HEK293T (cell line): ENCODE measurements around the gene FABP2.

Experiments used
- CTCF ChIA-PET: fragments of 350-600 bp; formaldehyde crosslinking; extraction: SDS; loops from one replicate; lab custom pipeline; 2021; ENCODE audit warnings: antibody characterized with exemption, inconsistent platforms; lab: Yijun Ruan, JAX
- POLR2A ChIA-PET: fragments of 350-600 bp; formaldehyde crosslinking; extraction: SDS; loops from one replicate; lab custom pipeline; 2020; ENCODE audit warnings: antibody characterized with exemption, inconsistent platforms; lab: Yijun Ruan, JAX
- DNase-seq: peaks from one replicate; pipeline ENCODE4 v3.0.0; 2012; ENCODE audit warnings: mixed read lengths; ENCODE audit errors: extremely low spot score
- ARNT ChIP-seq: fragments of 450-650 bp; IDR thresholded peaks from 2 replicates; pipeline ENCODE4 v1.6.1; 2017; ENCODE audit warnings: mild to moderate bottlenecking
- BHLHE40 ChIP-seq: fragments of 450-650 bp; IDR thresholded peaks from 2 replicates; pipeline ENCODE4 v1.6.1; 2016; ENCODE audit warnings: mild to moderate bottlenecking, moderate library complexity, borderline replicate concordance
- CTBP1 ChIP-seq: fragments of 450-650 bp; IDR thresholded peaks from 2 replicates; pipeline ENCODE4 v1.6.1; 2016; ENCODE audit warnings: borderline replicate concordance
- ELF4 ChIP-seq: fragments of 450-650 bp; IDR thresholded peaks from 2 replicates; pipeline ENCODE4 v1.6.1; 2017; ENCODE audit warnings: antibody characterized with exemption
- FOXA1 ChIP-seq: fragments of 450-650 bp; IDR thresholded peaks from 2 replicates; pipeline ENCODE4 v1.6.1; 2016; ENCODE audit warnings: mild to moderate bottlenecking
- FOXK2 ChIP-seq: fragments of 450-650 bp; IDR thresholded peaks from 2 replicates; pipeline ENCODE4 v1.6.1; 2016; ENCODE audit warnings: mild to moderate bottlenecking
- FOXM1 ChIP-seq: fragments of 450-650 bp; IDR thresholded peaks from 2 replicates; pipeline ENCODE4 v1.6.1; 2017; ENCODE audit warnings: mild to moderate bottlenecking, borderline replicate concordance
- HDGF ChIP-seq: fragments of 450-650 bp; IDR thresholded peaks from 2 replicates; pipeline ENCODE4 v1.6.1; 2017; ENCODE audit warnings: antibody characterized with exemption, borderline replicate concordance
- L3MBTL2 ChIP-seq: fragments of 450-650 bp; conservative IDR thresholded peaks from 2 replicates; pipeline ENCODE4 v1.6.1; 2016; ENCODE audit warnings: mild to moderate bottlenecking
- LEF1 ChIP-seq: fragments of 450-650 bp; IDR thresholded peaks from 2 replicates; pipeline ENCODE4 v1.6.1; 2017; ENCODE audit warnings: mild to moderate bottlenecking, borderline replicate concordance
- NFRKB ChIP-seq: fragments of 450-650 bp; IDR thresholded peaks from 2 replicates; pipeline ENCODE4 v1.6.1; 2016; ENCODE audit warnings: mild to moderate bottlenecking, moderate library complexity
- SP1 ChIP-seq: fragments of 450-650 bp; IDR thresholded peaks from 2 replicates; pipeline ENCODE4 v1.6.1; 2017
- SUZ12 ChIP-seq: fragments of 450-650 bp; IDR thresholded peaks from 2 replicates; pipeline ENCODE4 v1.6.1; 2016; ENCODE audit warnings: mild to moderate bottlenecking
- TARDBP ChIP-seq: fragments of 450-650 bp; IDR thresholded peaks from 2 replicates; pipeline ENCODE4 v1.6.1; 2016
- ZNF384 ChIP-seq: fragments of 450-650 bp; IDR thresholded peaks from 2 replicates; pipeline ENCODE4 v1.6.1; 2016
- TF ChIP-seq, protein P1 (sequence below): fragments of 450-650 bp; IDR thresholded peaks from 2 replicates; pipeline ENCODE4 v1.6.1; 2016

The FABP2 gene

DNA sequence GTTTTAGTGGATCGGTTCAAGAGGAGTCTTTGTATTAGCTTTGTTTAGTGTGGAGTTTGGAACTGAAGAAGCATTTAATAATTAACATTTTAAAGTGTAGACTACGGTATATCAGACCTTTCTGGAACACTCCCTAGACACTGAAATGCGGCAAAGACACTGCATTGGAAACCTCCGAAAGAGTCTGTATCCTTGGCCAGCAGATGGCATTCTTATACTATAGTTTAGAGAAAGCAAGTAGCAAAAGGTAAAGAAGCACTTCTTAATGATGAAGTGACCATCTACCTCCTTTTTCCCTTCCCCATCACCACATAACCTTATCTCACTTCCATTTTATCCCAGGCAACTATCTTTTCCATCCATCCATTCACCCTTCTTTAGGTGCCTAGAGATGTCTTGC lies 7.6 kb downstream of the FABP2 start:
- POLR2A ChIA-PET: no interaction called here
- CTCF ChIA-PET: no interaction called here
- TF ChIP-seq ZNF384 (no peak), SP1 (no peak), FOXK2 (no peak), BHLHE40 (no peak), FOXA1 (no peak), ARNT (no peak), CTBP1 (no peak)
- TF ChIP-seq, protein P1, sequence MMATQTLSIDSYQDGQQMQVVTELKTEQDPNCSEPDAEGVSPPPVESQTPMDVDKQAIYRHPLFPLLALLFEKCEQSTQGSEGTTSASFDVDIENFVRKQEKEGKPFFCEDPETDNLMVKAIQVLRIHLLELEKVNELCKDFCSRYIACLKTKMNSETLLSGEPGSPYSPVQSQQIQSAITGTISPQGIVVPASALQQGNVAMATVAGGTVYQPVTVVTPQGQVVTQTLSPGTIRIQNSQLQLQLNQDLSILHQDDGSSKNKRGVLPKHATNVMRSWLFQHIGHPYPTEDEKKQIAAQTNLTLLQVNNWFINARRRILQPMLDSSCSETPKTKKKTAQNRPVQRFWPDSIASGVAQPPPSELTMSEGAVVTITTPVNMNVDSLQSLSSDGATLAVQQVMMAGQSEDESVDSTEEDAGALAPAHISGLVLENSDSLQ: no peak
- DNase-seq: peak; percentile 27

DNA sequence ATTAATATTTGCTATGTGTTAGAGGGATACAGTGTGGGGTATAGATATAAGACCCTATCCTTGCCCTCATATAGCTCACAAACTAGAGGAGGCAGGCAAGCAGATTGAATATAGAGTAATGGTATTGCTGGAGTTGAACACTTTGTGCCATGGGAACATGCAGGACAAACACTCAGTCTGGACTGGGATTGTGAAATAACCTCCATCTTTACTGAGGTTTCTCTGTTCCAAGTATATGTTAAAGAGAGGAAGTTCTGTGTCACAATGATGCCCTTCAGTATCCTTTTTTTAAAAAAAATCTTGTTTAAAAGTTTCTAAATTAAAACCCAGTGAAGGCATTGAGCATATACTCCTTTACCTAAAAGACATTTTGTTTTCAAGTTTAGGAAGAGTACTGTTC lies 8.7 kb downstream of the FABP2 start:
- ChIA-PET POLR2A (no interaction called here), CTCF (no interaction called here)
- TF ChIP-seq HDGF (no peak), ZNF384 (no peak), SUZ12 (no peak), SP1 (no peak), CTBP1 (no peak), TARDBP (no peak), BHLHE40 (no peak), NFRKB (no peak)
- TF ChIP-seq, protein P1: no peak
- DNase-seq: no peak

DNA sequence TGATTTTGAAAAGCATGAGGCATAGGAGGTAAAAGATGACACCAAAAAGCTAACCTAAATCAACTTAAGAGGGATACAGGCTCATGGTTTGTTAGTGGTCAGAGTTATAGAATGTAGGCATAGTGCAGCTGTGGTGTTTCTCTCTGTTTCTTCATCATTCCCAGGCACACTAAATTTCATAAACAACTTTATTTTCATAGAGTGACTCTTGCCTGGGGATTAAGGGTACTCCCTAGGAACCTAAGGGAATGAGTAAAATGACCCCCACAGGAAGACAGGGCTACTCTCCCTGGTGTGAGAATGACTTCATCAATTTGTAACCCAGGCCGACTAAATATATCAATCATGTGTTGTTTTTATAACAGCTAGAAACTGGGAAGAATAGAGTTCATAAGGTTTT lies 11.1 kb downstream of the FABP2 start:
- no peak for DNase-seq
- TF ChIP-seq CTBP1: no peak
- TF ChIP-seq LEF1: no peak
- TF ChIP-seq HDGF: no peak
- TF ChIP-seq BHLHE40: no peak
- no peak for TF ChIP-seq SUZ12
- TF ChIP-seq FOXM1: no peak
- no peak for TF ChIP-seq NFRKB
- no peak for TF ChIP-seq SP1
- no peak for TF ChIP-seq L3MBTL2
- POLR2A ChIA-PET: interaction anchor here (1.3 kb wide), 1 partner anchor 11 kb away, joined by 4 read pairs; a partner anchor contains a TSS
- CTCF ChIA-PET: no interaction called here

DNA sequence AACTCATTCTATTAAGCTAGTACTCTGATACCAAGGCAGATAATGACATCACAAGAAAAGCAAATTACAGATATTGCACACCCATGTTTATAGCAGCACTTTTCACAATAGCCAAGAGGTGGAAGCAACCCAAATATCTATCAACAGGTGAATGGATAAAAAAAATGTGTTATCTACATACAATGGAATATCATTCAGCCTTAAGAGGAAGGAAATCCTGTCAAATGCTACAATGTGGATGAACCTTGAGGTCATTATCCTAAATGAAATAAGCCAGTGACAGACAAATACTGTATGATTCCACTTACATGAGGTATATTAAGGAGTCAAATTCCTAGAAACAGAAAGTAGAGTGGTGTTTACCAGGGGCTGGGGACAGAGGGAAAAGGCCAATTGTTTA lies 14.3 kb downstream of the FABP2 start:
- POLR2A ChIA-PET: no interaction called here
- CTCF ChIA-PET: interaction anchor here (0.8 kb wide), 1 partner anchor 21 kb away, joined by 4 read pairs; no protein-coding TSS in a partner anchor
- DNase-seq: no peak
- no peak for TF ChIP-seq HDGF
- TF ChIP-seq BHLHE40: no peak
- TF ChIP-seq SUZ12: no peak
- TF ChIP-seq TARDBP: no peak
- TF ChIP-seq ARNT: no peak
- TF ChIP-seq SP1: no peak
- TF ChIP-seq NFRKB: no peak
- no peak for TF ChIP-seq ELF4
- no peak for TF ChIP-seq FOXA1
- TF ChIP-seq L3MBTL2: no peak
- TF ChIP-seq, protein P1: no peak
- TF ChIP-seq FOXM1: no peak
- no peak for TF ChIP-seq CTBP1
- no peak for TF ChIP-seq ZNF384
- no peak for TF ChIP-seq LEF1

DNA sequence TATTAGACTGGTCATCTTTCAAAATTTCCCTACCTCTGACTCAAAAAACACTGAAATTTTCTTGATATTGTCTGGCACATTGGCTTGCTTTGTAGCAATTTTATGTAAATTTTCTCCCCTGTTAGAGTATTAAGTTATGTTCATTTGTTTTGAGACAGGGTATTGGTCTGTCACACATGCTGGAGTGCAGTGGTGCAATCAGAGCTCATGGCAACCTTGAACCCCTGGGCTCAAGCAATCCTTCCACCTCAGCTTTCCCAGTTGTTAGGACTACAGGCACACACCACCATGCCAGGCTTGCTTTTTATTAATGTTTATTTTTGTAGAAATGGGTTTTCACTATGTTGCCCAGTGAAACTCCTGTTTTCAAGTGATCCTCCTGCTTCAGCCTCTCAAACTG lies 17.5 kb downstream of the FABP2 start:
- DNase-seq: no peak
- TF ChIP-seq L3MBTL2 (no peak), CTBP1 (no peak), FOXA1 (no peak), SUZ12 (no peak), NFRKB (no peak)
- CTCF ChIA-PET: no interaction called here
- POLR2A ChIA-PET: no interaction called here

DNA sequence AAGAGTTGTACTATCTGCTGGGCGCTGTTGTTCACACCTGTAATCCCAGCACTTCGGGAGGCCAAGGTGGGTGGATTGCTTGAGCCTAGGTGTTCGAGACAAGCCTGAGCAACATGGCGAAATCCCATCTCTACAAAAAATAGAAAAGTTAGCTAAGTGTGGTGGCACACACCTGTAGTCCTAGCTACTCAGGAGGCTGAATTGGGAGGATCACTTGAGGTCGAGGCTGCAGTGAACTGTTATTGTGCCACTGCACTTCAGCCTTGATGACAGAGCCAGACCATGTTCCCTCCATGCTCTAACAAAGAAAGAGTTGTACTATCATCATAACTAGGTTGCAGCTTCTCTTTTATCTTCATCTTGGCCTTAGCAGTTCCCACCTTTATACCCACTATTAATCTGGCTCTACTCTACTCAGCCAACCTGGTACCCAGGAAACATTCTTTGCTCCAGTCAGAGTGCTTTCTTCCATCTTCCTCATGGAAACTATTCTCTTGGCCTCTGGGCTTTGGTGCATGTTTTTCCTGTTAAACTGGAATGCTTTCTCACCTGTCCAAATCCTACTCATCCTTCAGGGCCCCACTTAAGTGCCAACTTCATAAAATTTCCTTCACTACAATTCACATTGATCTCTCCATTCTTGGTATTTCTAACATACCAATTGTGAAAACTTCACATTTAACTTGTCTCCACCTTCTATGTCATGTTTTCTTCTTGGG lies 18.2 kb downstream of the FABP2 start:
- ChIA-PET CTCF (no interaction called here), POLR2A (no interaction called here)
- no peak for TF ChIP-seq FOXM1
- no peak for TF ChIP-seq ELF4
- TF ChIP-seq HDGF: no peak
- TF ChIP-seq FOXA1: no peak
- TF ChIP-seq CTBP1: no peak
- no peak for TF ChIP-seq FOXK2
- TF ChIP-seq ARNT: no peak
- TF ChIP-seq SP1: no peak
- no peak for TF ChIP-seq ZNF384
- TF ChIP-seq SUZ12: no peak
- no peak for DNase-seq
